Muscle of back (tissue), 11 donors: ENCODE data around the gene CYTH3. TPM values are rescaled to one million over a fixed set of nuclear protein-coding genes. Genes with fewer than 3 reads are reported as not detected.
"Not testable (repeated sequence)": the region's sequence is repeated elsewhere in the genome, so short reads cannot be mapped to it uniquely, and the experiment has no call there.

Experiments used
- DNase-seq, 3 donors: peaks; one replicate each; pipeline versions ENCODE4 v3.0.0 to v3.0.0-alpha.2; 2013
- polyA plus RNA-seq, 10 donors: library from polyadenylated mRNA; unstranded; fragments of 120-200 nt; gene quantifications; one replicate each; pipeline ENCODE4 v1.2.1, GENCODE V29; 2013; ENCODE audit not compliant: insufficient read length in 10 of 10

CYTH3 gene
- polyA plus RNA-seq, 10 donors, result 28.9 to 46.4 (median 32.9) TPM

DNA sequence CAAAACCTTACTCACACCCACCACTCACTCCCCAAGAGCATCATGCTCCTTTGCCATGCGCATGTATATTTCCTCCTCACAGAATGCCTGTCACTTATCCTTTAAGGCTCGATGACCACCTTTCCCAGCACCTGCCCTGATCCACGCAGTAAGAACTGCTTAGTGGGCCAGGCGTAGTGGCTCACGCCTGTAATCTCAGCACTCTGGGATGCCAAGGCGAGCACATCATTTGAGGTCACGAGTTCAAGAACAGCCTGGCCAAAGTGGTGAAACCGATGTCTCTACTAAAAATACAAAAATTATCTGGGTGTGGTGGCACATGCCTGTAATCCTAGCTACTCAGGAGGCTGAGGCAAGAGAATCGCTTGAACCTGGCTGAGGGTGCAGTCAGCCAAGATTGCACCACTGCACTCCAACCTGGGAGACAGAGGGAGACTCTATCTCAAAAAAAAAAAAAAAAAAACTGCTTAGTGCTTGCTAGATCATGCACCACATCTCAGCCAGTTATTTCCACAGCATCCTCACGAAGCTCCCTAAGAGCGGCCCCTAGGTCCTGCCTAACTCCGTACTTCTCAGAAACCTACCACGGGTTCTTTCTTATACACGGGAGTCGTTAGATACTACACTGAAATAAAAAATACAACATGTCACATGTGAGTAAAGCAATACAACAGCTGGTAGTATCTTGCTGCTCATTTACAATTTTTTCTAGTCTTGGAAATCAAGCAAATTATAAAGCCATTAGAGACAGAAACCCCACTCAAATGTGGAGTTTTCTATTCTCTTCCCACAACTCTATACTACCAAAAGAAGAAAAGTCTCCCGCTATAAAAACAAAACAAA lies 37.2 kb downstream of the CYTH3 start:
- no peak for DNase-seq

DNA sequence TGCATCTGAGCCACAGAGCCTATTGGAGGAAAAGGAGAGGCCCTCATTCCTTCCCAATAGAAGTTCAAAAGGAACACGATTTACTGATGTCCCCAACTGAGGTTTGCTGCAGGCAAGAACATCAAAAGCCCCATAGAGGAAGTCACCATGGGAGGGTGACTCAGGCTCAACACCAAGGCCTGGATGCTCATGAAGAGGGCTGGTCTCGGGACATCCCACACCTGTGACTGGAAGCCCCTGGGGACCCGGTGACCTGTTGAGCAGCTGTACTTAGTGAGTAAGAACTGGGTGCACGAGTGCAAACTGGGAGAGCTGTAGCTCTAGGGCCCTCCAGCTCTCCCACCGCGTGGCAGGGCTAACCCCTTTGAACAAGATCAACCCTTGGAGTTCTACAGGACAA lies 38.0 kb downstream of the CYTH3 start:
- DNase-seq, result no peak

DNA sequence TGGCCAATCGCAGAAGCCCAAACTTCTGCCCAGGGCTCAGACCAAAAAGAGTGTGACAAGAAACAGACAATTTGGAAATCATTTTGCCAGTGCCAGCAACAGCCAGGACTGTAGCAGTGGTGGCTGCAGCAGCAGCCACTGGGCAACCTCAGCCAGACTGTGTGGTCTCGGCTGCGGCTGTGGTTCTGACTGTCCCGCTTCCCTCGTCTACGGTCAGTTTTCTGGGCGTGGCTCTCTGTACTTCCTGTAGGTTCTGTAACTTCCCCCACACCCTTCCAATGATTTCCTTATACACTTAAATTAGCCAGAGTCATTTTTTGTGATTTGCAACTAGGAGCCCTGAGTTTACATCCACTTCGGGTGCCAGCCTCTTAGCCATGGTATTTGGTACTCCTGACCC lies 39.9 kb downstream of the CYTH3 start:
- no peak for DNase-seq

DNA sequence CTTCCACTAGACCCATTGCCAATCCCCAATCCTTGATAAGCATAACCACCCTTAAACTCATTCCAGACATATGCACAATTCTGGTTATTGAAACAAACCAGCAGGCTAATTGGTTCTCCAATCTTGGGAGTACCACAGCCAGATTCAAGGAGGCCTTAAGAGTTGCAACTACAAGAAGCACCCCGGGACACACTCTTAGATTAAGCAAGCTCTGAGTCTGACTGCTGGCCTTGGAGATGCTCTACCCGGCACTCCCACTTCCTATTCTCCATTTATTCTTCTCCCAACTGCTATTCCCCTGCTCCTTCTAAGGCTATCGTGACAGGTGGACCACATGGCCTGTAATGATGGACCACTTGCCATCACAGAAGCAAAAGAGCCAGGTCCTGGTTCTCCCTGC lies 40.3 kb downstream of the CYTH3 start:
- no peak for DNase-seq

DNA sequence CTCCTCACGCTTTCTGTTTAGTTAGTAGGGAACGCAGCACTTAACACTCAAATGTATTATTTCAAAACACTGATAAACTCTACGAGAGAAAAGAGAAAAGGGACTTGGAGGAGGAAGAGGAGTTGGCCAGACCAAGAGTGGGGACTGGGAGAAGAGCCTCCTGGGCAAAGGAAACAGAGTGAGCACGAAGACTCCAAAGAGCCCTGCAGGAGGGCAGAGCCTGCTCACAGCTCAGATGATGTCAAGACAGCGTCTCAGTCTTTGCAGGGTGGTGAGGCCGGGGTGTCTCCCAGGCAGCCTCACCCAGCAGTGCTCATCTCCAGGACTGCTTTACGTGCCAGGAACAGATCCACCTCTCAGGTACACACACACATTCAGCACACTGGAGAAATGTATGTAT lies 41.2 kb downstream of the CYTH3 start:
- DNase-seq, result no peak

DNA sequence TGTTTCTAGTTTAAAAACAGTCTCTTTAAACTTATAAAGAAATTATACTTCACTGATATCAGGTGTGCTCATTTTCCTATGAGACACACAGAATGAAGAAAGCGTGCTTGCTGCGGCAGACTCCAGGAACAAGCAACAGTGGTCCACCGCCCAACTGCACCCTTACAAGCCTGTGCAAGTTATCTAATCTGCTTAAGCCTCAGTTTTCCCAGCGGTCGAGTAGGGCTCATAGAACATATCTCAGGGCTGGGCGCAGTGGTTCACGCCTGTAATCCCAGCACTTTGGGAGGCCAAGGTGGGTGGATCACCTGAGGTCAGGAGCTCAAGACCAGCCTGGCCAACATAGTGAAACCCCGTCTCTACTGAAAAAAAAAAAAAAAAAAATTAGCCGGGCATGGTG lies 43.1 kb downstream of the CYTH3 start:
- DNase-seq, result not testable (repeated sequence)

DNA sequence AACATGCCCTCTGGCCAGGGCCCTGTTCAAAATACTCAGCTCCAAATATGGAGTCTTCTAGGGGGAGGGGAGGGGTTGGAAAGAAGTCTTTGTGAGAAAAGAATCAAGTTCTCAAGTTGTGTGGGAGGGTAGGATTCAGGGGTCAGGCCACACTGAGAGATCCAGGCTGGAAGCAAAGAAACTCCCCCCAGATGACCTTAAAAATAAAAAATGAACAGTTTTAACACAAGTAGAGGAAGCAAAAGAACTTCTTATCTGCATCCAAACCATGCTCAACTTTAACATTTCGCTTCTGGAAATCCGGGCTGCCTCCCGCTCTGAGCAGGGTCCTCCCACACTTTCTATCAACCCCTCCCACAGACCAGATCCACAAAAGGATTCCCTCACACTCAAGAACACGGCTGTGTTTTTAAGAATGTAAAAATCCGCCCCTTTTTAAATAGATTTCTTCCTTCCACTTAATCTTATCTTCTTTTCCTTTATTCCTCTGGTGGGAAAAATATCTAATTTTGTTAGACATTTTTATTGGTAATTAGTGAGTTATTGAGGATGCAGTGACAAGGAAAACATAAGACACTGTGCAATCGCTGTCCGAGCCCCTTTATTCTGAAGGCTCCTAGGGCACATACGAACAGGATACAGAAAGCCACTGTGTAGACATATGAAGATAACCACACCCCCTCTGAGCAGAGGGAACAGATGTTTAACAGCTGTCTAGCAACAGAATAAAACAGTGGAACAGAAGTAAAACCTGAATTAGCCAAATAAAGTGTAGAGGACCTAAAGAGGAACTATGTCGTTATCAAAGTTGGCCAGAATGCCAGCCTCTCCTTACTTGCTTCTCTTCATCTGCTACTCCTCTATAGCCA lies 43.8 kb downstream of the CYTH3 start:
- peak; percentile 79 to 93 (median 83) for DNase-seq

DNA sequence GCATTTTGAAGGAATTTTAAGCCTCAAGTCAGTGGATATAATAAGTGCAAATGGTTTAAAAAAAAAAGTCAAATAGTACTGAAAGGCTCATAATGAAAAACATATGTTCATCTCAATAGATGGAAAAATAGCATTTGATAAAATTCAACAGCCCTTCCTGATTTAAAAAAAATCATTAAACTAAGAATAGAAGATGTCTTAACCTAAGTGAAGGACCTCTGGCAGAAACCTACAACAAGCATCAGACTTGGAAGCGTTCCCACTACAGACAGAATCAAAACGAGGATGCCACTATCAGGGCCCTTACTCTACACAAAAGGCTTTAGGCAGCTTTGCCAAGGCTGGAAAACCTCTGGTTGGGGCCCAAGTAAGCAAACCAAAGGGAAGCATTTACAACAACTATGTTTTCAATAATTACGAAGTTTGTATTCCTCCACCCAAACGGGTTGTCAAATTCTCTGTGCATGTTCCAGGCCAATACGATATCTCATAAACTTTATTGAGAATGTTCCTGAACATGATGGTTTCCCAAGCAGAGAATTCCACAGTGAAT lies 45.1 kb downstream of the CYTH3 start:
- DNase-seq, result peak; percentile 77 to 94 (median 87)

DNA sequence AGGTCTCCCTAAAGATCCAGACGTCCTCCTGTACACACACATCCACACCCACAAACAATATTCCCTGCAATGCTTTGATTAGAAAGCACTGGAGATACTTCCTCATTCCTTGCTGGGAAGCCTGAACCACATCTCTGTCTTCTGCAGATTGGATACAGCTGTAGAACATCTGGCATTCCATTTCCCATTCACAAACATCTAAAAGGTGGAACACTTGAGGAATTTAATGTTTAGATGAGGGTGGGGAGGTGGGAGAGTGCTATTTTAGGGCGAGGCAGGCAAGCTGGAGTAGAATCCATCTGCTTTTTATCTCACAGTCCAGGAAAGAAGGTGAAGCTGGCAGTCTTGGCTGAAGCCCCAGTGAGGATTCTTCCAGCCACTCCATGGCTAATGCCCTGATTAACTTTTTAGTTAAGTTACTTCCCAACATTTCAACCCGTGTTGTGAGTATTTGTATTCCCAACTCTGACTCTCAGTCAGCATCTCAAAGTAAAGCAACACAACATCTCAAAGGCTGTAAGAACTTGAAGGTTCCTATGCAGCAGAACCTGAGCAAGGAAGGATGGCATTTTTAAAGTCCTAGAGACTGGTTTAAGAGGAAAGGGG lies 46.1 kb downstream of the CYTH3 start:
- DNase-seq, result peak; percentile 58 to 76 (median 63)

DNA sequence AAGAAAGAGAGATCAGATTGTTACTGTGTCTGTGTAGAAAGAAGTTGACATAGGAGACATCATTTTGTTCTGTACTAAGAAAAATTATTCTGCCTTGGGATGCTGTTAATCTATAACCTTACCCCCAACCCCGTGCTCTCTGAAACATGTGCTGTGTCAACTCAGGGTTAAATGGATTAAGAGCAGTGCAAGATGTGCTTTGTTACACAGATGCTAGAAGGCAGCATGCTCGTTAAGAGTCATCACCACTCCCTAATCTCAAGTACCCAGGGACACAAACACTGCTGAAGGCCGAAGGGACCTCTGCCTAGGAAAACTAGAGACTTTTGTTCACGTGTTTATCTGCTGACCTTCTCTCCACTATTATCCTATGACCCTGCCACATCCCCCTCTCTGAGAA lies 49.0 kb downstream of the CYTH3 start:
- not testable (repeated sequence) for DNase-seq

DNA sequence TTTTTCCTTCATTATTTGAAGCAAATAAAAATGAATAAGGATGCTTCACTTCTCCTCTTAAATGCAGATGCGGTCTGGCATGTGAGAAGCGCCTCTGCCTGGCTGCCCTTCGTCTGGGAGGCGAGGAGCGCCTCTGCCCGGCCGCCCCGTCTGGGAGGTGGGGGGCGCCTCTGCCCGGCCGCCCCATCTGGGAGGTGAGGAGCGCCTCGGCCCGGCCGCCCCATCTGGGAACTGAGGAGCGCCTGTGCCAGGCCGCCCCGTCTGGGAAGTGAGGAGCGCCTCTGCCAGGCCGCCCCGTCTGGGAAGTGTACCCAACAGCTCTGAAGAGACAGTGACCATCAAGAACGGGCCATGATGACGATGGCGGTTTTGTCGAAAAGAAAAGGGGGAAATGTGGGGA lies 49.4 kb downstream of the CYTH3 start:
- not testable (repeated sequence) for DNase-seq

DNA sequence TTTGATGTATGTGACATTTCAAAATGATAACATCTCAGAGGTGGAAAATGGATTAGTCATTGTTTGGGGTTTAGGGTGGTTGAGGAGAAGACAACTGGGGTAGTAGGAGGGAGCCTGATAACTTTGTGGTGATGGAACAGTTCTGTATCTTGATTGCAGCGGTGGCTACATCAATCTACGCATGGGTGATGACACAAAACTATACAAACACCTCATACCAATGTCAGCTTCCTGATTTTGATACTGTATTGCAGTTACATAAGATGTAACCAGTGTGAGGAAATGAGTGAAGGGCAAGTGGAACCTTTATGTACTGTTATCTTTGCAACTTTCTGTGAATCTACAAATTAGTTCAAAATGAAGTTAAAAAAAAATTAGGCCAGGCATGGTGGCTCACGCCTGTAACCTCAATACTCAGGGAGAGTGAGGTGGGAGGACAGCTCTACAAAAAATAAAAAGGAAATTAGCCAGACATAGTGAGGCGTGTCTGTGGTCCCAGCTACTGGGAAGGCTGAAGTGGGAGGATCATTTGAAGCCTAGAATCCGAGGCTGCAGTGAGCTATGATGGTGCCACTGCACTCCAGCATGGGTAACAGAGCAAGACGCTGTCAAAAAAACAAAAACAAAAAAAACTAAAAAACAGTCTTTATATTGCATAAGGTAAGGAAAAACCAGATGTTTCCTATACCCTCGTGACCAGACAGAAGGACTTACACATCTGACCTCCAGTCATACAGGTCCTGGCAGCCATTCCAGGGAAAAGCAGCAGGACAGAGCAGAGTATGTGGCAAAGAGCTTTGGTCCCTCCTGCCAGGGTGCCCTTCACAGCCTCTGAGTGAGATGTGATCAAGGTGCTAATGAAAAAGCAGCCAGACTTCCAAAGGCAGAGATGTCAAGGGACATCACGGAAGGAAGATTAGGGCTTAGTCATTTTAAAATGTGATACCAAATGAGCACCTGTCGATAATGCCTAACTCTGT lies 50.8 kb downstream of the CYTH3 start:
- DNase-seq, result no peak

DNA sequence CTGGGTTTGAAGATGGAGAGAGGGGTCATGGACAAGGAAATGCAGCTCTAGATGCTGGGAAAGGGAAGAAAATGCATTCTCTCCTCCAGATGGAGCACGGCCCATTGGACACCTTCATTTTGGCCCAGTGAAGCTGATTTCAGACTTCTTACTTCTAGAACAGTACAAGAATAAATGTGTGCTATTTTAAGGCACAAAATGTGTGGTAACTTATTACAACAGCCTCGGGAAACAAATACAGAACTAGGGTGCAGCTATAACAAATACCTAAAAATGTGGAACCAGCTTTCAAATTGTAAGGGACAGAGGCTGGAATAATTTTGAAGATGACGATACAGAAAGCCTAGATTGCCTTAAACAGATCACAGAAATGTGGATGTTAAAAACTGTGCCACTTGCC lies 54.1 kb downstream of the CYTH3 start:
- DNase-seq, result no peak

DNA sequence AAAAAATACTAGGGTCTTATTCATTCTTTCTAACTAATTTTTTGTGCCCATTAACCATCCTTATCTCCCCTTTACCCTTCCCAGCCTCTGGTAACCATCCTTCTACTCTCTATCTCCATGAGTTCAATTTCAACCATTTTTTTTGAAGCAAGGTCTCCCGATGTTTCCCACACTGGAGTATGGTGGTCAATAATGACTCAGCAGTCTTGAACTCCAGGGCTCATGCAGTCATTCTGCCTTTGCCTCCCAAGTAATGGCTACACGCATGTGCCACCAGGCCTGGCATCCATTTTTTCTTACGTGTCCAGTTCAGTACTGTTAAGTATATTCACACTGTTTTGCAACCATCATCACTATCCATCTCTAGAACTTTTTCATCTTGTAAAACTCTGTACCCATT lies 60.4 kb downstream of the CYTH3 start:
- DNase-seq, result no peak

DNA sequence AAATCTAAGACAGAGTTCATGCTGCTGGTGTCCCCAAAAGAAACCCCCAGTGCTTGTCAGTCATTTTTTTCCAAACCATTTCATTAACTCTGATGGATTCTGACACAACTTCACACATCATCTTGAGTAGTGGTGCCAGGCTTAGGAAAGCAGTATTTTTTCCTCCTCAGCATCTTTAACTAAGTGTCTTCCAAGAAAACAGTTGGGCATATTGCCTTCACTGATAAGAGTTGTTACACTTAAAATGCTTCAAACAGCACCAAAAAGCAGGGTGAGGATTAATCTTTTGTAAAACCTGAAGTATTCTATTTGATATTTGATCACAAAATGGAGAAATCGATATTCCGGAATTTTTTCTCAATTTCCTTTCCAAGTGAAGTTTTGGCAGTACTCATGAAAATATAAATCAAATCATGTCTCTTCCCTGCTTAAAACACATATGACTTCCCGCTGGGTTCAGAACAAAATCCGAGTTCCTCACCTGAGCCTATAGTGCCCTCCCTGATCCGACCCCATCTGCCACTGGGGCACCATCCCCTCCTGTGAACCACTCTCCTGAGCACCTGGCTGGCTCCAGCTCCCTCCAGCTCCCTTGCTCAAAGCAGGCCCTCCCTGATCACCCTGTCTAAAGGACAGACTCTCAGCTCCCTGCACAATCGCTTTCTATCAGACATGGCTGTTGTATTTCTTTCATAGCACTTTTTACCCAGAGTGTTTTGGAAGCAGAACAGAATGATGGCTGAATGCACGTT lies 61.6 kb downstream of the CYTH3 start:
- no peak for DNase-seq

DNA sequence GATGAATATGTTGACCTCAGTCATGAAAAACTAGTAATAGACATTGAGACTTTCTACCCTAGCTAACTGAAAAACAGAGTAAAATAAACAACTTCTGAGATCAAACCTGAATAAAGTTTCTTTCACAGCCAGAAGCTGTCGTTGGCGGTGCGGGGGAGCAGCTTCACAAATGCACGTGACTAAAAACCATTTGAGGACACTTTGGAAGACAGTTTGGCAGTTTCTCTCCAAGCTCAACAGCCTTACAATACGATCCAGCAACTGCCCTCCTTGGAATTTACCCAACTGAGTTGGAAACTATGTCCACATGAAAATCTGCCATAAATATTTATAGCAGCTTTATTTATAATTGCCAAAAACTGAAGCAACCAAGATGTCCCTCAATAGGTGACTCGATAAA lies 63.1 kb downstream of the CYTH3 start:
- DNase-seq, result no peak

DNA sequence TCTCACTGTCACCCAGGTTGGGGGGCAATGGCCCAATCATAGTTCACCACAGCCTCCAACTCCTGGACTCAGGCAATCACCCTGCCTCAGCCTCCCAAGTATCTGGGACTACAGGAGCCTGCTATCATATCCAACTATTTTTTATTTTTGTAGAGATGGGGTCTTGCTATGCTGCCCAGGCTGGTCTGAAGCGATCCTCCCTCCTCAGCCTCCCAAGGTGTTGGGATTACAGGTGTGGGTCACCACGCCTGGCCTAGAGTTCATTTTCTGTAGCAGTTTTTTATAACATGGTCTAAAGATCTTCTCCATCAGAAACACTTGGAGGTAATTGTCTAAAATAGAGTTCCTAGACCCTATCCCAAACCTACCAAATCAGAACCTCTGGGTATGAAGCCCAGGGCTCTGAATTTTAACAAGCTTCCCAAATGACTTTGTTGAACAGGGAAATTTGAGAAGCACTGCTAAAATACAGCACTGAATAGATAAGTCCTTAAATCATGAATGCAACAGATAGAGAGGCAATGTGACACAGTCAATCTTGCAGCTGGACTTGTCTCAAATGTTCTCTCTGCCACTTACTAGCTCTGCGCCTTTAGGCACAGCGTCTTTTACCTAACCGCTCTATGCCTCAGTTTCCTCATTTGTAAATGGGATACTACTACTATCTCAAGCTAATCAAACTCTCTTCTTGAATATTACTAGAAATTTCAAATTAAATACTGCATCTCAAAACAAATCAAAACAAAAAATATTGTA lies 63.7 kb downstream of the CYTH3 start:
- DNase-seq, result no peak

DNA sequence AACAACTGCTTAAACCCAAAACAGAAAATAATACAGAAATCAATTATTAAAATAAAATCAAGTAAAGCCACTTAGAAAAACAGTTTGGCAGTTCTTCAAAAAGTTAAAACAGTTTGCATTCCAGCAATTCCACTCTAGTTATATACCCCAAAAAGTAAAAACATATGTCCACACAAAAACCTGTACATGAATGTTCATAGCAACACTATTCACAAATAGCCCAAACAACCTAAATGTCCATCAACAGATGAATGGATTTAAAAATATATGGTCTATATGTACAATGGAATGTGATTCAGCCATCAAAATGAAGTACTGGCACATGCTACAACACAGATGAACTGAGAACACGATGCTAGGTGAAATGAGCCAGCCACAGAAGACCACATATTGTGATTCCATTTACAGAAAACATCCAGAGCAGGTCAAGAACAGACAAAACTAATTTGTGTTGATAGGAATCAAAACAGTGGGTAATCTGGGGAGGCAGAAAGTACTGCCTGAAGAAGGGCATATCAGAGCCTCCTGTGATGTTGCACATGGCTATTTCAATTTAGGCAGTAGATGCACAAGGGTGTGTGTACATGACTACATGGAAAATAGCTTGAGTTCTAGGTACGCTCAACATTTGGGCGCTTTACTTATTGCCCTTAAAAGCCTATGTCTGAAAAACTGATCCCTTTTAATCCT lies 66.3 kb downstream of the CYTH3 start:
- DNase-seq, result peak in 2 of 3 donors; percentile 16 to 35

DNA sequence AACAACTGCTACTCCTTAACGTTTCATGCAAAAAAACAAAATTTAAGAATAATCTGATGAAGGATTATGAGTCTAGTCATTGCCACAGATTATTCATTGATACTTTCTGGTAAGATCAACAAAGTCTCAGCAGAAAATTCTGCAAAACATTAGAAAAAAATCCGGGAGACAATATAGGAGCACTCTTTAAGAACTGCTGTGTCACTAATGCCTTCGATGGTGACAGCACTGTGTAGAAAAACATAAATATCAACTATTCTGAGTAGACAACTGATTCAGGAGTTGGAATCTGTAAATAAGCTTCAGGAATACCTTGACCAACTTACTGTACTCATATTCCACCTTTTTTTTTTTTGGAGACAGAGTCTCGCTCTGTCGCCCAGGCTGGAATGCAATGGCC lies 69.0 kb downstream of the CYTH3 start:
- DNase-seq, result no peak
